Lower leg skin (tissue), 4 donors: ENCODE measurements around the gene UTF1. TPM values are rescaled to one million over a fixed set of nuclear protein-coding genes. Genes with fewer than 3 reads are reported as not detected.

ENCODE experiments used
- DNase-seq, 2 donors: peaks; one replicate each; pipeline ENCODE4 v3.0.0-alpha.2; 2019; ENCODE audit warnings: low spot score in 2 of 2
- H3K4me3 ChIP-seq: fragments of 200-600 bp; sonication (generic); 2 replicates; pipeline ENCODE4 v1.5.1; 2017; ENCODE audit warnings: mild to moderate bottlenecking, low read depth; ENCODE audit not compliant: poor library complexity, severe bottlenecking
- CTCF ChIP-seq, 3 donors: fragments of 450-650 bp; IDR thresholded peaks; one replicate each; pipeline ENCODE4 v1.5.1; 2016; ENCODE audit warnings: antibody characterized with exemption in 3 of 3, mild to moderate bottlenecking in 3 of 3, moderate library complexity in 2 of 3
- POLR2A ChIP-seq, 2 donors: fragments of 450-650 bp; IDR thresholded peaks; one replicate each; pipeline ENCODE4 v1.6.1; 2016 to 2017; ENCODE audit warnings: antibody characterized with exemption in 2 of 2, mild to moderate bottlenecking in 1 of 2, moderate library complexity in 1 of 2
- WGBS, 2 donors: methylation state at CpG; one replicate each; pipeline ENCODE4 v1.1.5; 2018; 5-methylcytosine and 5-hydroxymethylcytosine counted together
- intact Hi-C: fragments of 100-400 bp; cut with DNase I; formaldehyde crosslinking; loops from one replicate; pipeline ENCODE4 v1.15.0; 2023; ENCODE audit warnings: low total_unique reads
- total RNA-seq, 4 donors: library from RNA; depleted of rRNA; stranded (reverse); fragments of >200 nt; gene quantifications; one replicate each; pipeline ENCODE4 v1.1.0, GENCODE V29; 2016

The UTF1 gene
- total RNA-seq, 4 donors from 2014 or later = not detected

GRCh38 chr10:133201151-133201947 is 28.7 kb upstream of the UTF1 start:
- TF ChIP-seq POLR2A (IDR thresholded peaks at IDR 0.05) = no peak
- TF ChIP-seq CTCF (IDR thresholded peaks at IDR 0.05) = no peak
- whole genome bisulfite sequencing, 2 donors = 79 to 82% methylated on average over 41 of the region's 57 CpGs

GRCh38 chr10:133201948-133202725 is 27.9 kb upstream of the UTF1 start:
- DNase-seq = no peak
- TF ChIP-seq POLR2A (IDR thresholded peaks at IDR 0.05) (no peak), CTCF (IDR thresholded peaks at IDR 0.05) (no peak)
- 72% methylated on average over 14 to 24 of the region's 29 CpGs for WGBS, 2 donors

More at GRCh38 chr10:133201151-133201947, 28.7 kb upstream of the UTF1 start:
- intact Hi-C loops = no loop called here
- no peak for DNase-seq
- H3K4me3 ChIP-seq = no peak overlapping the region

GRCh38 chr10:133202778-133203651 is 27.0 kb upstream of the UTF1 start:
- H3K4me3 ChIP-seq = no peak overlapping the region
- WGBS, 2 donors = 82 to 84% methylated on average over 42 to 53 of the region's 62 CpGs
- no peak for DNase-seq
- intact Hi-C loops = no loop called here
- no peak for TF ChIP-seq POLR2A (IDR thresholded peaks at IDR 0.05)
- TF ChIP-seq CTCF (IDR thresholded peaks at IDR 0.05) = no peak

More at GRCh38 chr10:133201948-133202725, 27.9 kb upstream of the UTF1 start:
- H3K4me3 ChIP-seq = no peak overlapping the region
- intact Hi-C loops = no loop called here

DNA sequence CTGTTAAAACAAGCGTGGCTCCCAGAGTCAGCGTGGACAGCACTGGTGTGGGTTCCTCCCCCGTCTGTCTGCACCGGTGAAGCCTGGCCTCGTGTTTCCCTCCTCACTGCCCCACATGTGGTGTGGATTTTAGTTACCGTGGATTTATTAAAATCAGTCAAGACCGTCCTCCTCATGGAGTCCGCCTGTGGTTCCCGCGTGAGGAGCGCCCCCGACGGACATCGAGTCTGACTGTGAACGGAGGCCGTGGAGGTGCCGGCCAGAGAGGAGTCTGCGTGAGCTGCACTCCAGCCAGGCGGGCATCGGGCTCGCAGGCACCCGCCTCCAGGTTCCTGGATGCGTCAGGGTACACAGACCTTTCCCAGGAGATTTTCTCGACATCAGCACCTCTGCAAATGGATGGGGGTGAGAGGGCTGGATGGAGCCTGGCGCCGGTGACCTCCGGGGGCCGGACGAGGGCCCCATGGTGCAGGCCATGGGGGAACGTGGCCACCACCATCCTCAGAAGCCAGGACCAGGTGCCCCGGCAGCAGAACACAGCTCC is 26.3 kb upstream of the UTF1 start:
- DNase-seq = no peak

More for the DNA sequence above, 26.3 kb upstream of the UTF1 start:
- WGBS, 2 donors = 76 to 84% methylated on average over 30 to 31 of the region's 31 CpGs
- intact Hi-C loops = no loop called here
- no peak for TF ChIP-seq CTCF (IDR thresholded peaks at IDR 0.05)
- no peak for TF ChIP-seq POLR2A (IDR thresholded peaks at IDR 0.05)
- no peak overlapping the region for H3K4me3 ChIP-seq
